Posterior vena cava (tissue), 2 donors: ENCODE data around the gene FGFR2. TPM values are rescaled to one million over a fixed set of nuclear protein-coding genes. Genes with fewer than 3 reads are reported as not detected.
A peak's percentile ranks its signal among the peaks of the same experiment; 100 is the strongest.

Source experiments
- DNase-seq: peaks from one replicate; pipeline ENCODE4 v3.0.0-alpha.2; 2020; ENCODE audit warnings: low spot score
- intact Hi-C, 2 donors: fragments of 100-400 bp; cut with DNase I; formaldehyde crosslinking; loops; one replicate each; pipeline versions ENCODE4 v1.14.1 to v1.14.2; 2022 to 2023
- total RNA-seq, 2 donors: library from RNA; stranded (reverse); fragmentation: NEBNext Ultra II Directional; extraction: Animal tissue kit (Norgen Biotek cat#: 25700); gene quantifications; one replicate each; pipeline ENCODE4 v1.2.1, GENCODE V29; 2021
- donor health status: DM: yes; HTN: yes; CAD: no.
- donor health status: DM: yes; HTN: yes; CAD: no.

The FGFR2 gene
- total RNA-seq, 2 donors from 2014 or later, result 16.4 to 17.7 TPM

- intact Hi-C loops, result no loop called here
- no peak for DNase-seq
These were observed 82.0 kb downstream of the FGFR2 start for GRCh38 chr10:121516093-121516865.

DNA sequence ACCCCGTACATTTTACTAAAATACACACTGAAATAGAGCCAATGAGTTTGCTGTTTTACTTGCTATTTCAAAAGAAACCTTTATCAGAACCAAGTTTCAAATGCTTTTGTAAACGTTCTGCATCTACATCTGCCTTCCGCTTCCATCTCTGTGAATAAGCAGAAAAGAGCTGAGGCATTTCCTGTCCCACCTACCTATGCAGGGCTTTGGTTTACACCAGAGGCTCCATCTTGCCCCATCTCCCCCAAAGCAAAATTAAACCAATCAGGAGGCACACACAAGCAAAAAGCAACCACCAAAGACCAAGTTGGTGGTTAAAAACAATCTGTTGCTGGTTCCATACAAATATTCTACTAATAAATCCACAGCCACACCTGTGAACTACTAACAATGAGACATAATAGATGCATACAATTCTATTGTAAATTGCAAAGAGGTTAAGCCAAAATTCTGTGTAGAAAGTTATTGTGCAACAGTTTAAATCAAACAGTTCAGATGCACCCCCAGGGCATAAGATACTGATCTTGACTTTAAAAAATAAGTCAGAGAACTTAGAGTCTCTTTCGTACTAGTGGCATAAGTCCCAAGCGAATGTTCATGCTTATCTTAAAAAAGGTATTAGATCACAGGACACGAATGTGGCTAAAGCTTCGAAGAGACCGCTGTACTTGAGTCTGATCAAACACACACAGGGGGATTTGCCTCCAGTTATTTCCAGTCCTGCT is 83.9 kb downstream of the FGFR2 start:
- DNase-seq, result no peak
- intact Hi-C loops, result loop anchor here in 1 of 2 donors (1.0 kb wide), 1 partner anchor 47 kb away; no protein-coding TSS in a partner anchor

- intact Hi-C loops, result no loop called here
- DNase-seq, result no peak
These were observed 86.3 kb downstream of the FGFR2 start for GRCh38 chr10:121511943-121512342.

DNA sequence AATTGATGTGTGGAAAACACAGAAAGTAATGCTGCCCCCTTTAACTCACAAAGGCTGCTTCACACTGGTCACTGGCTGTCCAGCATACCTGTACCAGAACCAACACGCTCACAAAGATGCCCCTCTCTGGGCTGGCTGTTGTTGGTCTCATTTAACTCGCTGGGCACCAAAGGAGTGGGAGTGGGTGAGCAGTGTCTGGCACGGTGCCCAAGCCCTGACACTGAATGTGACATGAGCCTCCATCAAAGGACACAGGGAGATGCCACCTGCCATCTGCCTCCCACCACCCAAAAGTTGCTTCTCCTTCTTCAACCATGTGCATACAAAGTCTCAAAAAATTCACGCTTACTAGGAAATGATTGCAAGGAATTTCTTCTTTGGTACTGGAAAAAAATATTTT is 86.8 kb downstream of the FGFR2 start:
- intact Hi-C loops, result no loop called here
- DNase-seq, result no peak

GRCh38 chr10:121510201-121510771 is 88.0 kb downstream of the FGFR2 start:
- intact Hi-C loops, result no loop called here
- no peak for DNase-seq

GRCh38 chr10:121509796-121510195 is 88.4 kb downstream of the FGFR2 start:
- intact Hi-C loops, result no loop called here
- DNase-seq, result no peak

DNA sequence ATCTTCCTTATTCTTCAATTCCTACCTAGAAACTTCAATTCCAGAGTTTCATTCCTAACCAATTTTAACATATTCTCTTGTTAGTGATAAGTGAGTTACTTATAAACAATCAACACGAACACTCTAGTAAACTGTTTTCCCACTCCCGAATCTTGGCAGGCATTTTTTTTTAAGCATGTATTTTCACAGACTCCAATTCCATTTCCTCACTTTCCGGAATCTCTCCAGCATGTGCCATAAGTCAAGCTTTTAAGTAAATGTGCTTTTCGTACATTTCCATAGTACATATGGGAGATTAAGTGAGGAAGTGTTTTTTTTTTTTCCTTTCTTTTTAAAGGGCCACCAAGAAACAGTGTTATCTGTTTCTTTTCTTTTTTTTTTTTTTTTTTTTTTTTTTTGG is 89.1 kb downstream of the FGFR2 start:
- intact Hi-C loops, result no loop called here
- DNase-seq, result no peak

- no peak for DNase-seq
These were observed 94.6 kb downstream of the FGFR2 start for GRCh38 chr10:121503587-121504051.

GRCh38 chr10:121501796-121502195 is 96.4 kb downstream of the FGFR2 start:
- no peak for DNase-seq
- intact Hi-C loops, result no loop called here

More at GRCh38 chr10:121503587-121504051, 94.6 kb downstream of the FGFR2 start:
- intact Hi-C loops, result no loop called here

- intact Hi-C loops, result no loop called here
- DNase-seq, result no peak
These were observed 97.4 kb downstream of the FGFR2 start for GRCh38 chr10:121500701-121501332.

GRCh38 chr10:121497513-121498470 is 100.5 kb downstream of the FGFR2 start:
- no peak for DNase-seq
- intact Hi-C loops, result no loop called here

- DNase-seq, result no peak
- intact Hi-C loops, result no loop called here
These were observed 102.5 kb downstream of the FGFR2 start for GRCh38 chr10:121495719-121496118.

GRCh38 chr10:121494296-121494695 is 103.9 kb downstream of the FGFR2 start:
- intact Hi-C loops, result no loop called here
- DNase-seq, result no peak

DNA sequence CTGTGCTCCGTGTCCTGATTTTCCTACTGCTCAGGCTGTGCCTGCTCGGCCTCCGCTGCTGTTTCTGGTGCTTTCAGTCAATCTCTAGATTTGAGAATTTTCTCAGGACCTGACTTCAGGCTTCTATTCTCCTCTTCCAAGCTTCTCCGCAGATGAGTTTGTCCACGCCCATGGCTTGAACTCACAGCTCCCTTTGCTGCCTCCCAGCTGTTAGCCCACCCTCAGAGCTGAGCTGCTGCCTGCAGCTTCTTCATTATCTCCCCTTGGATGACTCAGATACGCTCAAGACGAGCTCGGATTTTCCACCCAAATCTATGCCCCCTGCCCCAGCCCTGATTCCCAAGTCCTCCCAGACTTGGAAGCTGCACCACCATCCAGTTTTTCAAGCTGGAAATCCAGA is 104.7 kb downstream of the FGFR2 start:
- intact Hi-C loops, result no loop called here
- no peak for DNase-seq

DNA sequence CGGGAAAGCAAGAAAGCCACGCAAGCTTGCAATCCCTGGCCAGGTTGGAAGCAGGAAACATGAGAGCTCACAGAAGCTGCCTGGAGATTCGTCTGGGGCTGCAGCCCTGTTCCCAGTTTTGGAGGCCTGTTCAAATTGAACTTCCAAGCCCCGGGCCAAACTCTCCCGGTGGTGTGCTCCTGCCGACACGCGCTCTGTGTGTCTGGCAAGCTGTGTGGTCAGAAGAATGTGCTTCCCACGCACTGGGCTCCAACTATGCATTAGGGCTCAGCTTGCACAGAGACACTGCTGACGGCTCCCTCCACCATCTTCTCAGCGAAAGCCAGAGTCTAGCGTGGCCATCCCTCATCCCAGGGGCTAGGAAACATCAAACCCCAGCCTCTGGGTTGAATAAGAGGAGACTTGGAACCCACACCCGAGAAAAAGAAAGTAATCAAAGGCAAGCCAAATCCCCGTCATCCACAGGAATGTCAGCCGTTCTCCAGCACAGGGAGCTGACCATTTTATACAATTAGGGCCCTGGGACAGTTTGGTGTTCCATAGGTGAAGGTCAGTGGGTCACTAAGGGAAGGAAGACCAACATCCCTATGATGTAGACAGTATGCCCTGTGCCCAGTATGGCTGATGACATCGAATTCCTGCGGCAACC is 107.2 kb downstream of the FGFR2 start:
- intact Hi-C loops, result no loop called here
- DNase-seq, result peak; percentile 4

- intact Hi-C loops, result no loop called here
These were observed 112.7 kb downstream of the FGFR2 start for GRCh38 chr10:121485436-121486139.

DNA sequence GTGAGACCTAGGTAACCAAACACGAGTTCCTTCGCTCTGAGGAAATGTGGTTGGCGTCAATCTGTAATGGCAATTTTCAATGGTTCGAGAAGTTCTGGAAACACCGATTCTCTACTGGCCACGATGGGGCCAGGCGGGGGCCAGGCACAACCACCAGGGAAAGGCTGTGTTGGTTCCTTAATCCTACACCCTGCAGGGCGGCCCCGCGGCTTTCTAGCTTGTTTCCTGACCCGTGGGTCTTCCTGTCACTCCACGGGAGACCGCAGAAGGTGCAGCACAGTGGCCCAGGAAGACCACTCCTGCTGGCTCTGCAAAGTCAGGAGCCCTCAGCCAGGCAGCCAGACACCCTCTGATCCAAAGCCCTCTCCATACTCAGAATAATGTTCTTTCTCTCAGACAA is 113.4 kb downstream of the FGFR2 start:
- peak; percentile 77 for DNase-seq
- intact Hi-C loops, result no loop called here

More at GRCh38 chr10:121485436-121486139, 112.7 kb downstream of the FGFR2 start:
- DNase-seq, result no peak

DNA sequence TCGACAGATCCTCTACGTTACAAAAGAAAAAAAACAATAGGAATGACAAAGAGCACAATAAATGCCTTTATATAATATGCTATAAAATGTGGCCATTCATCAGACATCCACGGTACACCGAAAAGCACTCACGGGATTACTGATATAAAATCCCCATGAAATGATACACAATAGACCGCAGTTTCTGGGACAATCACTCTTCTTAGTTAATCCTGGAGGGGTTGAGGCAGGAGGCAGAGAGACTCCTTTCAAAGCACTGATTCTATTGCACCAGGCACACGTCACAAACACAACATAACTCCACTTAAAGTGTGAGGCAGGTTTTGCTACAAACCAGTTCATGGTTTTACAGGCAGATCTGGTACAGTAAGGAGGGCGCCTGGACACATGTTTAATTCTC is 113.8 kb downstream of the FGFR2 start:
- intact Hi-C loops, result no loop called here
- DNase-seq, result no peak
